HuH-7.5 (cell line): ENCODE measurements around the gene FAM170A.

Source experiments
- DNase-seq: peaks from one replicate; pipeline ENCODE4 v3.0.0; 2011; ENCODE audit warnings: low spot score

The FAM170A gene

GRCh38 chr5:119629339-119629738 lies at the start of gene FAM170A:
TSS of gene FAM170A (plus strand) at chr5:119629558. CDS start at chr5:119629769, 211 bp downstream.
- DNase-seq, result no peak

- DNase-seq, result no peak
These were observed 46.4 kb upstream of the FAM170A start for GRCh38 chr5:119582987-119583386.

- no peak for DNase-seq
These were observed 45.7 kb upstream of the FAM170A start for GRCh38 chr5:119583684-119584083.

- DNase-seq, result no peak
These were observed 33.3 kb upstream of the FAM170A start for GRCh38 chr5:119596046-119596445.

GRCh38 chr5:119597728-119598298 lies 31.5 kb upstream of the FAM170A start:
- DNase-seq, result no peak

GRCh38 chr5:119613937-119614336 lies 15.4 kb upstream of the FAM170A start:
- DNase-seq, result no peak

- no peak for DNase-seq
These were observed 14.5 kb upstream of the FAM170A start for GRCh38 chr5:119614838-119615237.

- DNase-seq, result no peak
These were observed 3.3 kb upstream of the FAM170A start for GRCh38 chr5:119626086-119626485.

- DNase-seq, result no peak
These were observed 1.5 kb downstream of the FAM170A start for GRCh38 chr5:119630752-119631440.

GRCh38 chr5:119631660-119632059 lies 2.3 kb downstream of the FAM170A start:
- no peak for DNase-seq

- no peak for DNase-seq
These were observed 22.1 kb downstream of the FAM170A start for GRCh38 chr5:119651486-119651885.

- DNase-seq, result no peak
These were observed 25.7 kb downstream of the FAM170A start for GRCh38 chr5:119655061-119655460.

- DNase-seq, result no peak
These were observed 26.7 kb downstream of the FAM170A start for GRCh38 chr5:119656023-119656422.

- DNase-seq, result no peak
These were observed 37.2 kb downstream of the FAM170A start for GRCh38 chr5:119666542-119666941.

- no peak for DNase-seq
These were observed 49.1 kb downstream of the FAM170A start for GRCh38 chr5:119678351-119679028.

- no peak for DNase-seq
These were observed 50.7 kb downstream of the FAM170A start for GRCh38 chr5:119680080-119680479.

- DNase-seq, result no peak
These were observed 52.4 kb downstream of the FAM170A start for GRCh38 chr5:119681734-119682133.

- no peak for DNase-seq
These were observed 53.0 kb downstream of the FAM170A start for GRCh38 chr5:119682372-119682771.
